NCI-H774 (cell line): Measurements from ENCODE around the gene DYNLRB2.

Experiments
- DNase-seq: peaks from one replicate; lab custom pipeline; 2025; lab: John Stamatoyannopoulos, UW

Gene DYNLRB2

GRCh38 chr16:80599466-80599865, 58.7 kb downstream of the DYNLRB2 start:
- no peak for DNase-seq
